ENCODE data around the gene RBCK1.

The RBCK1 gene

DNA sequence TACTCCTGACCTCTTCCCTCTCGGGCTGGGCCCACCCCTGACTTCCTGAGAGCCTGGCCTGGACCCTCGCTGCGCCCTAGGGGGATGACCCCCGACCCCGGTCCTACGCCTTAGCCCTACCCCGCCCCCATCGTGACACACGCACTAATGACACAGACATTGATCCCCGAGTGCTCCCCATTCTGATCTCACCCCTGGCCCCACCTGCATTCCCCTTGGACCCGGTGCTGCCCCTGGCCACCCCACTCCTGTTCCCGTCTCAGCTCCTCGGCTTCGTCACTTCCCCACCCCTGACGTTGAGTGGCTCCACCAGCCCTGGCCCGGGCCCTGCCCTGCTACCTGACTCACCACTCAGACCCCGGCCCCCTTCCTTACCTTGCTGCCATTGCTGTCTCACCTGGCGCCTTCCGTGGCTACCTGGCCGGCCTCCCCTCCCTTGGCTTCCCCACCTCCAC, 12.1 kb downstream of the RBCK1 start:
- no peak for DNase-seq

DNA sequence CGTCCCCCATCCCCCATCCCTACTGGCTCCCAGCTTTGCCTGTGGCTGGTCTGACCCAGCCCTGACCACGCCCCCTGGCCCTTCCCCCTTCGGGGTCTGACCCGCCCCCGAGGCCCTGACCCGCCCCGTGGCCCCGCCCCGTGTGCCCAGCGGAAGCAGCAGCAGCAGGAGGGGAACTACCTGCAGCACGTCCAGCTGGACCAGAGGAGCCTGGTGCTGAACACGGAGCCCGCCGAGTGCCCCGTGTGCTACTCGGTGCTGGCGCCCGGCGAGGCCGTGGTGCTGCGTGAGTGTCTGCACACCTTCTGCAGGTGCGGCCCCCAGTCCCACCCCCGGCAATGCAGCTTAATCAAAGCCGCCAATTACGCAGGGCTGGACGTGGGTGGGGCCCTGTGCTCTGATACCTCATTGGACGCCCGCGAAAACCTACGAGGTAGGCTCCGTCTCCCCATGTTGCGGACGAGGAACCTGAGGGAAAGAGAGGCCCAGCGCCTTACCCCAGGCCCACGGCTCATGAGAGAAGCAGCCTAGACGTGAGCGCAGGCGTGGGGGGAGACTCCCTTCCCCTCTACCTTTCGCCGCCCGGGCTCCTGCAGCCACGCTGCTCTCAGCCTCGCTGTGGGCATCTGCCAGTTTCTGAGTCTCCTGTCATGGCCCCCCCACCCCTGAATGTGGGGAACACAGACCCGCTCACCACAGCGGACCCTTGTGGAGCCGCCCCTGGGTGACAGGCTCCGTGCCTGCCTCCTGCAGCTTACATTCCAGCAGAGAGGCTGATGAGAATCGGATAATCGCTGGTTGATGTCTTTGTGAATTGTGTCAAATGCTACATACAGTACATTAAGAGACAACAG, 12.8 kb downstream of the RBCK1 start:
- DNase-seq, result no peak

- DNase-seq, result no peak
Observed at GRCh38 chr20:421685-422250, 13.7 kb downstream of the RBCK1 start.

DNA sequence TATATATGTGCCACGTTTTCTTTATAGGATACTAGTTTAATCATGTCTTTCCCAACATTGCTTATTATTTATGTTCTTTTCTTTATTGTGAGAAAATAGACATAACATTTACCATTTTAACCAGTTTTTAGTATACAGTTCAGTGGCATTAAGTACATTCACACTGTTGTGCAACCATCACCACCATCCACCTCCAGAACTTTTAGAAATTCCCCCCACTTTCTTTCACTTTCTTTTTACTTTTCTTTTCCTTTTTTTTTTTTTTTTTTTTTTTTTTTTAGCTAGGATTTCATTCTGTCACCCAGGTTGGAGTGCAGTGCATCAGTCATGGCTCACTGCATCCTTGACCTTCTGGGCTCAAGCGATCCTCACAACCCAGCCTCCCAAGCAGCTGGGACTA, 18.5 kb downstream of the RBCK1 start:
- no peak for DNase-seq

GRCh38 chr20:427401-427800, 19.3 kb downstream of the RBCK1 start:
- no peak for DNase-seq

GRCh38 chr20:427849-428657, 20.0 kb downstream of the RBCK1 start:
- DNase-seq, result no peak

- DNase-seq, result no peak
Observed at GRCh38 chr20:428658-429200, 20.6 kb downstream of the RBCK1 start.

GRCh38 chr20:430091-430999, 22.2 kb downstream of the RBCK1 start:
- DNase-seq, result no peak

DNA sequence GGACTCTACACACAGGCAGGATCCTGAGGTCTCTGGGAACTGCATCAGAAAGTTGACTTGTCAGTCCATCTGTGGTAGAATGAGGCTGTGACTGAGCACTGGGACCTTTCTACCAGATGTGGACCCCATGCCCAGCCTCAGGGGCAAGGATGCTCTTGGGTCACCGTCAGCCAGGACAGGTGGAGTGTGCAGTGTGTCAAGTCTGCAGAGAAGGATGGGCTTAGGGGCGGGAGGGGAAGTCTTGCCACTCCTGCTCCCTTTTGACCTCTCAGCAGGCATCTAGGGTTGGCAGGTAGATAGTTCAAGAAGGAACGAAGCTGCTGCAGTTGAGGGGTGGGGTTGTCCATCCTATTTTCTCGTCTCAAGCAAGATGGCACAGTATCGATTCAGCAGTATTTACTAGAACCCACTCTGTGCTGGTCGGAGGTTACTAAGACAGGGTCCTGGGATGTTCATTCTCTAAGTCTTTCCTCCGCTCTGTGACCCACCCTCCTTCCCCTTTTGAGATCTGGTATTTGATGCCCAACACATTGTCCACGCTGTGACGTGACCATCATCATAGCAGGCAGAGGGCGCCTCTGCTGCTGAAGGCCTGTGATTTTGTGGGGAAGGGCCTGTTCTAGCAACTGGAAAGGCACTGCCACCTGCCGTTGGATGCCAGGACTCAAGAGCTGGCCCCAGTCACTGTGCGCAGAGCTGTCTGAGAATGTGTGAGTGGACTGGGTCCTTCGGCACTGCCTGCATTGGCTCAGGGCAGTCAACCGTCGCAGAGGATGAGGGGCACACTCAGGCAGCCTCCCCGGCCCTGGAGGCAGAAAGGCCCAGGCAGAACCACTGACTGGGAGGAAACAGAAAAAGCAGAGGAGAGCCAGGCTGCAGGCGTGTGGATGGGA, 23.2 kb downstream of the RBCK1 start:
- DNase-seq, result peak; percentile 52

DNA sequence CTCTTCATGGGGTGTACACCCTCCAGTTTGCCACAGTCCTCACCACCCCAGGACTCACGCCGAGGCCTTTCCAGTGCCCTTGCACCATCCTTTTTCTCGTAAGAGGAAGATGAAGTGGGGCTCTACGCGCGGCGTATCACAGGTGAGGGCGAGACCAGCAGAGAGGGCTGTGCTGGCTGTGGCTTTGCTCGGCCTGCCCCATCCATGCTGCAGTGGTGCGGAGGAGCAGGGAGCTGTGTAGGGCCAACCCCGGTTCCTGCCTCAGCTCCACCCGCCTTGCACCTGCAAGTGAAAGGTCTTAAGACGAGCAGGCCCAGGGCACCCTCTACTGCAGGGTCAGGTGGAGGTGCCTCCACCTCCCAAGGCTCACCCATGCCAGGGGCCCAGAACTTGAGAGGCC, 24.1 kb downstream of the RBCK1 start:
- DNase-seq, result no peak

DNA sequence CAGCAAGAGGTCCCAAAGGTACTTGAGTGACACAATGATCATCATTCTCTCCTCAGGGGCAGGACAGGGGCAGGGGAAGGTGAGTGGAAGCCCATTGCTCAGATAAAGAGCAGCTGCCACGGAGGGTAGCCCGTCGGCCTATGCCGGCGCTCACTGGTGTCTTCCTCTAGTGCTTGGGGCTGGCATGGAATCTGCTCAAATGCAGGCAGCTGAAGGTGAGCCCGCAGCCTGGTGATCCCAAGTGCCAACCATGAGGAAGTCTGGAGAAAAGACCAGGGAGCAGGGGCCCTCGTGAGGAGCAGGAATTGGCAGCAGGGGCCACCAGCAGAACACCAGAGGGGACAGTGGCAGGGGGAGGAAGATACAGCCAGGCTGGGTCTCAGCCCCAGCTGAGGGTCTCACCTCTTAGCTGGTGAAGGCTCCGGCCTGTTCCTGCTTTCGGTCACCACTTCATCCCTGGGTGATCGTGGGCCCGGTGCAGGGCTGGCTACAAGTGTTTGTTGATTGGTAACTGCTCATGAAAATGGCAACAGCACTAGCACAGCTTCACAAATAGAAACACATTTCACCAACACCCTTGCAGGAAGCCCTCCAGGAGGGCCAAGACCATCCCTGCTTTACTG, 24.7 kb downstream of the RBCK1 start:
- no peak for DNase-seq

DNA sequence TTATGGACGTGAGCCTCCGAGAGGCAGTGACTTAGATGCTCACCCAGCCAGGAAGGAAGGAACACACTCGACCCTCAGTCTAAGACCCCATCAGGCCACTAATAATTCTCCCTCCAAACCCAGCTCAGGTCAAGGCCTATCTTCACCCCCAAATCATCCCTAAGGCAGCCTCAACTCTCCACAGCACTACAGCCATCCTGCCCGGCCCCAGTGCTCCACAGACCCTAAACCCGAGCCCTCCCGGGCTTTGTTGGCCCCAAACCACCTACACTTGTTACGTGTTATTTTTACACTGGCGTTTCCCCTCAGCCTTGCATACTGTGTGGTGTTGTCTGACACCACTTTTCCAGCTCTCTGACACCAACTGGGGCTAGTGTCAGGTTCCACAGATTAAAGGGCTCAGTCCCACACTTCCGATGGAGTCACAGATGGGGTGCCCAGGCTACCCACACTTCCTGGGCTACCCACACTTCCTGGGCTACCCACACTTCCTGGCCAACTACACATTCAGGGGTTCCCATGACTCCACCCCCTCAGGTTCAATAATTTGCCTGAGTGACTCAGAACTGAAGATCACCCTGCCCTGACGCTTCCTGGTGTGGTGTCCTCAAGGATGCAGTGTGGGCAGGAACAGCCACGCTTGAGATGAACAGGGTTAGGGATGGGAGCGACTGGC, 25.3 kb downstream of the RBCK1 start:
- peak; percentile 87 for DNase-seq

GRCh38 chr20:434221-434620, 26.1 kb downstream of the RBCK1 start:
- DNase-seq, result no peak

GRCh38 chr20:434661-435419, 26.7 kb downstream of the RBCK1 start:
- DNase-seq, result no peak

DNA sequence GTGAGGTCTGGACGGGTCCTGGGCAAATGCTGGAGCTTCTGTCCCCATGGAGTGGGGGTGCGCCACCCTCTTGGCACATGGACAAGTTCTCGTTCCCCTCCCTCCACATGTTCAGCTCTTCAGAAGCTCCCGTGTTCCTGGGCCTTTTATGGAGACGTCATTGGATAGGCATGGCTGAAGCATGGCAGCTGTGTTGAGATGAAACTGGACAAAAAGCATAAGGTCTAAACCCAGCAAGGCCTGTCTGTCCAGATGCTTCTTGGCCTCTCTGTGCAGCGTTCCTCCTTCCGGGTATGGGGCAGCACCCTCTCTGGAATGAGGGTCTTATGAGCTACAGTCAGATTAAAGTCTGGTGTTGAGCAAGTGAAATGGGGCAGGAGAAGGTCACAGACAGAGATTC, 27.5 kb downstream of the RBCK1 start:
- DNase-seq, result no peak

GRCh38 chr20:436476-436875, 28.4 kb downstream of the RBCK1 start:
- no peak for DNase-seq

DNA sequence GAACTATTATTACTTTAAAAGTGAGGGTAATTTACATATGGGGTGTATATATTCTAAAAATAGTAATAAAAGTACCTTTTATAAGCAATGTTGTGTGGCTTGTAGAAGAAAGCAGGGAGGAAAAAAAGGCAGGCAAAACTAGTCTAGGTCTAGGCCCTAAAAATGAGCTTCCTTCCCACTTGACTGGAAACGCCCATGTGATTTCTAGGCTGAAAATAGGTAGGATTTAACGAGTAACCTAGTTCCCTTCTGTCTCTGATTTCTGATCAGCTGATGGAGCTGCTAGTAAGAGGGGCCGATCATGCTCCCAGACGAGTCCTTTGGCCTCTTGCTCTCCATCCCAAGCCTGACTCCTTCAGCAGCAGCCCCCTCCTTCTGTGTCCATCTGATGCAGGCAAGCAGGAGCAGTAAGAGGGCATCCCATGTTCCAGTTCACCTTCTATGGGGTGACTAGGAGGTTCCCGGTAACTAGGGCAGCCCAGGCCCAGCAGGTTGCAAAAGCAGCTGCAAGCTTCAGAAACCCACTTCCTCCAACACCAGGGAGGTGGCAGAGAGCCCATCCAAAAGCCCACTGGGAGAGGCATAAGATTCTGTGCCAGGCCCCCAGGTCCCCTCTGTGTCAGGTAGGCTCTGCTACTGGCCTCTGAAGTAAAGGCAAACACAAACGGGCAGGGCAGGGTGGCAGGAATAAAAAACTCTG, 29.8 kb downstream of the RBCK1 start:
- peak; percentile 32 for DNase-seq

DNA sequence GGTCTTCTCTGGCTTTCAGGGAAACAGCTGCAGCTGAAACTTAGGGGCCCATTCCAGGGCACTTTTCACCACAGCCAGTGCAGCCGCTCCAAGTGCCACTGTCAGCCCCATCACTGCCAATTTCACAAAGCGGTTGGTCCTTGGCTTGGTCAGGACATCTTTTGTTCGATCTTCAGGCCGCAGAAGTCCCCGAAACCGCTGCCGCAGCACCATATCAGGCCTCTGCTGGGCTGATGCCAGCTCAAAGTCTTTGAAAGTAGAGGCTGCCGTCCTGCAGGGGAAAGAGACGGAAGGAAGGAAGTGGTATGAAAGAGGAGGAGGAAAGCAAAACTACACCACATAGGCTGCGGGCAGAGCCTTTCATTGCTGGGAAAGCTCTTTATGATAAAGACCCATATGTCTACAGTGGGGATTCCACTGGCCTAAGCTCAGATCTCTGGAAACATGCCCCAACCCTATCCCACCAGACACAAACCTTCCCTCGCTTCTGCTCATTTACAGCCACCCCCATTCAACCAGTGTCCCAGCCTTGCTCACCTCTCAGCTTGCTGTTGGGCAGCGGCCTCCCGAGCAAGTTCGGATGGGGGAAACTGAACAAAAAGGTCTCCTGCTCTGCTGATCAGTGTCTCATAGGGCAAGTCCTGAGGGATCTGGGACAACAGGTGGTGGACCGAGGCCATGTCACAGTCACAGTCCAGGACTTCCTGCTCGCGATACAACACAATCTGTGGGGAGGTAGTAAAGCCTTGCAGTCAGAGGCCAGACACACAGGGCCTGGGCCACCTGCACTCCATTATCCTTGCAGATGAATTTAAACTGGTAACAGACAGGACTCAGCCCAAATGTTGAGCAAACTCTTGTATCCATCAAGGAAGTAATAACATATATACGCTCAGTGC, 30.7 kb downstream of the RBCK1 start:
- DNase-seq, result peak; percentile 83
